HK-2 (cell line): ENCODE data around the gene CARS1.

Experiments
- DNase-seq: peaks from one replicate; pipeline ENCODE4 v3.0.0-alpha.2; 2018; ENCODE audit not compliant: unreplicated experiment

The CARS1 gene

DNA sequence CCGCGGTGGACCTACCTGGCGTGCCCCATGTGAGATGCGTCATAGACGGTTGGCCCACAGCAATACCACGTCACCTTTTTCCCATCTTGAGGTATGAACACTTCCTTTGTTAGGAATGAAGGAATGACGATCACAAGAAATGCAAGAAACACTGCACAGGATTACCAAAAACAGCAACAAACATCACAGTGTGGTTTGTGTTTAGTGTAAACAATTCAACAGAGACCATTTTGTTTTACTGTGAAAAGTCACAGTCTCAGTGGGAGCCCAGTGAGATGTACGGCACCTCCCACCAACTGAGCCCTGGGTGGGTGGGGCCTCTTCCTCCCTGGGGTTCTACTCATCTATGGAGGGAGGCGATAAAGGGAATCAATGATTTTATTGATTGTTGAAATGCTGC lies 16.3 kb downstream of the CARS1 start:
- DNase-seq: no peak

DNA sequence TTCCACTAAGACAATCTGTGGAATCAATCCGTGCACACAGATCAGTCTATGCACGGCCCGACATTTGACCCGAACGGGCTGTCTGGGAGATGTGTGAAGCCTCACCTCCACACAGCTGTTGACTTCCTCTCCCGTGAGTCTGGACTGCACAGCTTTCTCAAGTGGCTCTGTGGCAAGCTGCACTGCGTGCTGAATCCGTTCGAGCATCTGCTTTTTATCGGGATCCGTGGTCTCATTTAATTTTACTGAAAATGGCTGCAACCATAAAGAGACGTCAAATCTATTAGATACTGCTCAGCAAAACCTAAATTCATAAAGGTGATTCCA lies 19.3 kb downstream of the CARS1 start:
- no peak for DNase-seq

DNA sequence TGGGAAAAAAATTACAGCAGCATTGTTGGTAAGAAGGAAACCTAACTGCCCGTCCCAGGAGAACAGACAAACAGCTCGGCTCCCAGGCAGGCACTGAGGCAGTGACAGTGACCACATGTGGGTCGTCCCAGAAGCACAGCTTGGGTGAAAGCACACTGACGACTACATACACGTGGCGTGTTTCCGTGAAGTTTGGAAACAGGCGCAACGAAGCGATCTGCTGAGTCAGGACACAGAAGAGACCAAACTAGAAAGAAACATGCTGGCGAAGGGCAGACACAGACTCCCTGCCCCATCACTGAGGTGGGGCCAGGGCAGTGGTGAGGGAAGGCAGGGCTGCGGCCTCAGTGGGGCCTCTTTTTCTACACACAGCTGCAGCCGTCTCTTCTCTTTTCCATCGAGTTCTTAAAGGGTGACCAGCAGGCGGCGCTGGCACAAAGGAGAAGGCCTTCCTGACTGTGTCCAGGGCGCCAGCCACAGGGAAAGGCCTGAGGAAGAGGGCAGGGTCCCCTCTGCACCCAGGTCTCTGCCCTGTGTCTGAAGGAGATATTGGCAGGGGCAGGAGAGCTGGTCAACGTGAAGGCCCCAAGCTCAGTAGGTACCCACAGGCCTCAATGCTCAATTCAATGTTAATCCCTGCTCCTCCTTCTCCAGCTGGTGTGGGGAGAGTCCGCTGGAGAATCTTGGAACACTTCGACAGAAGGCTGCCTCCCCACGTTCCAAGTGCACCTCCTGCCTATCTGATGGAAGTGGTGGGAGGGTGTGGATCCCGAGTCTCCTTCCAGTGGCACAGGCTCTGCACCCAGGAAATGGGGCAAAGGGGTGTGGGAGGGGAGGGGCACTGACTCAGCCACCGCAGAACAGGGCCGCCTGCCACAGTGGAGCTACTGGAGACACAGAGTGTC lies 19.9 kb downstream of the CARS1 start:
- DNase-seq: peak; percentile 43

DNA sequence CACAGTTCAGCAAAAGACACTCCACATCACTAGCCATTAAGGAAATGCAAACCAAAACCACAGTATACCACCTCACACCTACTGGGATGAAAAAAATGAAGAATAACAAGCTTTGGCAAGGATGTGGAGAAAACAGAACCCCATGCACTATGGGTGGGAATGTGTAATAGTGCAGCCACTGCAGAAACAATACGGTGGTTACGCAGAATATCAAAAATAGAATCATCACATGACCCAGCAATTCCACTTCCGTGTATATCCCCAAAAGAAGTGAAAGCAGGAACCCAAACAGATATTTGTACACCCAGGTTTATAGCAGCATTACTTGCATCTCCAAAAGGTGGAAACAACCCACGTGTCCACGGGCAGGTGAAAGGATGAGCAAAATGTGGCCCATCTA lies 20.8 kb downstream of the CARS1 start:
- DNase-seq: no peak

DNA sequence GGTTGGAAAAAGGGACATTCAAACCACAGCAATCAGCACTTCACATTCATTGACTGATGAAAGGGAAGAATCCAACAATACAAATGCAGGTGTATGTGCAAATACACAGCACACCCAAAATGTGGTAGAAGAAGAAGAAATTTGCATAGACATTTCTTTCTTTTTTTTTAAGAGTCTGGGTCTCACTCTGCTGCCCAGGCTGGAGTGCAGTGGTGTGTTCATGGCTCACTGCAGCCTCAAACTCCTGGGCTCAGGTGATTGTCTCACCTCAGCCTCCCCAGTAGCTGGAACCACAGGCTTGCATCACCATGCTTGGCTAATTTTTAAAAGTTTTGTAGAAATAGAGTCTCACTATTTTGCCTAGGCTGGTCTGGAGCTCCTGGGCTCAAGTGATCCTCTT lies 21.9 kb downstream of the CARS1 start:
- no peak for DNase-seq

DNA sequence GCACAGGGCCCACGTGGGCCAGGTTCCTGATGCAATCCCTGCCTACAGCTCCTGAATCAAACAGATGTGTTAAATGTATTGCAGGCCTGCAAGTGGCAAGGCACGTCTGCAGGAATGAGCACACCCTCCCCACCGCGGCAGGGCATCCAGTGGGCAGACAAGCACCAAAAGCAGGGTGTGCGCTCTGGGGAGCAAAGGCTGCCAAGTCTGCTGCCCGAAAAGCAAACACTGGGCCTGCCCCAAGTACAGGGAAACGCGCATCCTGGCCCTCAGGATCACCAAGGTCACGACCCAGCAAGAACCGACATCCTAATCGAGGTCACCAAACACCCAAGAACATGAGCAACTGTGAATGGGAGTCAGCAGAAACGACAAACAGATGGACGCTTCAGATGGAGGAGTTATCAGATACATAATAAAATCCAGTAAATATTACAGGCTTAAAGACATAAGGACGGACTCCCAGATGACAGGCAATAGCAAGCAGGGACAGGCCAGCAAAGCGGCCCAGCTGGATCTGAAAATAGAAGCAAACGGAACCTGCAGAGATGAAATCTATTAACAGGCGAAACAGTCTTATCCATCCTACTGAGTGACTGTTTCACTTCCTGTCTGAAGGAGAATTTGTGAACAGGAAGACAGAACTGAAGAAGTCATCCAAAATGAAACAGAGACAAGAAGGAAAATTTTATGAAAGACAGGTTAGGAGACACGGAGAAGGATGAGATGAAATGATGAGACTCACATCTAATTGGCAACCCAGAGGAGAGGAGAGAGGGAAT lies 26.7 kb downstream of the CARS1 start:
- DNase-seq: no peak

DNA sequence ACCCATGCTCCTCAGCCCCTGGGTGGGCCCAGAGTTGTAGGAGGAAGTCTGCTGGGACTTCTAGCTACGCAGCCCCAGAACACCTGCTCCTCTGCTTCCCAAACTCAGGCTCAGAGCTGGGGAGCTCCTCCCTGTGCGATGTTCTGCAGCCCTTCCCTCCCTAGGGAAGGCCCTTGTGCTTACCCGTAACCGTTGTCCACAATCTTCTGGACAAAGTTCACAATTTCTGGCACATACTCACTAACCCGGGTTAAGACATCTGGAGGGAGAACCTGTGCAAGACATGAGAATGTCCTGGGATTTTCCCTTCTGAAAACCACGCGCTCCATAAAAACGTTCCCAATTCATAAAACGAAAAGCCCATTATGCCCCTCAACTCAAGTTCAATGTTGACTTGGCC lies 28.4 kb downstream of the CARS1 start:
- no peak for DNase-seq

DNA sequence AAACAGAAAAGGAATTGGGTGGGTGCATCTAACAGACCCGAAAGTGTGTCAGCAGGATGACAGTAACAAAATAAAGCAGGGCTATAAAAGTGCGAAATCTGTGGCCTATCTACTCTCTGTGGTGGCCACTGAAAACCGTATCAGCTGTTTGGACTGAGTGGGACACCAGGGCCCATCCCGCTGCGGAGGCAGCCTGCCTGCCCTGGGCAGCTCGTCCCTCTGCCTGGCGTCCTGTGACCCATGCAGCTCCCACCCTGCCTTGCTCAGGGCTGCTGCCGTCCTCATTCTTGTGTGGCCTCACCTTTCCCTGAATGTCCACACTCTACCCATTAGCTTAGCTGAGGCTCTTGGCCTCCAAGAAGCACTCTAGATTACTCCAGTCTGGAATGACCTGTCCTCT lies 30.4 kb downstream of the CARS1 start:
- DNase-seq: no peak

DNA sequence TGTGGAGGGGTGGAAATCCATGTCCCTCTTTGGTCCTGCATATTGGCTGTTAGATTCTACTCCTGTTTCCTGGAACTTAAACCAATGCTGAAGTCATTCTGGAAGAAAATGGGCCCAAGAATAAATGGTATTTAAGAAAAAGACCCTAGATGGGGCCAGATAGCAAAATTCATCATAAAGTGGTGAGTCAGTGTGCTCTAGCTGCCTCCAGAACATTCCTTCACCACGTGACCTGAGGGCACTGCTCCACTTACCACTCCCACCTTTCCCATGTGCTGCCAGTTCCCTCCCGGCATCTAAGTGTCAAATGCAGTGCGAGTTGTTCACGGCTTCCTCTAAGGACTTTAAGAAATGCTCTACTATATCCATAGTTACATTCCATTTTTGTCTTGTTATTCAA lies 34.2 kb downstream of the CARS1 start:
- no peak for DNase-seq

DNA sequence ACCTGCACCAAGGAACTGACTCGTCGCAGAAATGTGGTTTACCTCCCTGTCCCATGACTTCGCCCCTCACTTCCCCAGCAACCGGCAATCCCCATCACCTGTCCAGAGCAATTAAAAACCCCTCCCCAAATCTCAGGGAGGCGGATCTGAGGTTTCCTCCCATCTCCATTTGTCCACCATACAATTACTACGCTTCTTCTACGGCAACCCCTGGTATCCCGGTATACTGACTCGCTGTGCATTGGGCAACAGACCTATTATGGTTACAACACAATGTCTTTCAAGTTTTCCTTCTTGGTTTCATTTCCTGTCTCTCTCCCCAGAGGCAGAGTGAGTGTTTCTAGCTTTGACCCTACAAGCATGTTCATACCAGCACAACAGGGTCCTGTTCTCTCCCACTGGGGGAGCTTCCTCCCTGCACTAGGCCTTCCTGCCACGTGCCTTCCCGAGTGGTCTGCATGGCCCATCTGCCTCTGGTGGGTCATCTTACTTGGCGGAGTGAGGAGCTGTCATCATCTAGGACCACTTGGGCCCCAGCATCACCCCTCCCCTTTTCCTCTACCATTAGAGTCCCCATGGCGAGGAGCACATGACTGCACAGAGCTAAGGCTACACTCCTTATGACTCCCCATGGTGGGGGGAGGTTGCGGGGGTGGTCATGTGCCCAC lies 34.8 kb downstream of the CARS1 start:
- DNase-seq: peak; percentile 26

DNA sequence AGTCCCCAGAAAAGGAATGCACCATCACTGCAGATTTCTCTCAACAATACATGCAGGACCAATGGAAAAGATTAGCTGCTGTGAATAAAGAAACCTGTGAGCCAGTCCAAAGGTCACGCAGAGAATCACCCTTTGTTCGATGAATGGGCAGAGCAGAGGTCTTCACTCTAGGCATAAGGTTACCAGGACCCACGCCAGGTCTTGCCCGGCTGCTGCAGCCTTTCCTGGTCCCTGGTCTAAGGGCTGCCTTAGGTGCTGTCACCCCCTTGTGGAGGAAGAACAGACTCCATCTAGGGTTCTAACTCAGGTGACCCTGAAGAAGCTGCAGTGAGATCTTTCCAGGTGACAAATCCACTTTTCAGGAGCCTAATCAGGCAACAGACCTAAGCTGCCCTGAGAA lies 36.1 kb downstream of the CARS1 start:
- no peak for DNase-seq

DNA sequence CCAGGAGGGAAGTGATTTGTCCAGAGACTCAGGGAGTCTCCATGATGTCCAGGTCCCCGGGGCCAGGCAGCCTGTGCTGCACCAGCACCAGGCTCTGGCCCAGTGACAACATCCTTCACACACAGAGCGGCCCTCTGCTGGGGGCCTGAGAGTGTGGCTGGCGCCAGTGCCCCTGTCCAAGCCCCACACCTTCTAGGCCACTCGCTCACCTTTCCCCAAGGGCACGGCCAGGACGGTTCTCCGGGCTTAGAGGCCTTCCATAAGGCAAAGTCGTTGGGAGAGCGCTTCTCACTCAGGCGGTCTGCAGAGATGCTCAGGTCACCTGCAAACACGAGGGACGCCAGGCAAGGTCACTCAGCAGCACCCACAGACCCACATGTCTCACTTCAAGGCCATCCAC lies 37.2 kb downstream of the CARS1 start:
- DNase-seq: no peak

DNA sequence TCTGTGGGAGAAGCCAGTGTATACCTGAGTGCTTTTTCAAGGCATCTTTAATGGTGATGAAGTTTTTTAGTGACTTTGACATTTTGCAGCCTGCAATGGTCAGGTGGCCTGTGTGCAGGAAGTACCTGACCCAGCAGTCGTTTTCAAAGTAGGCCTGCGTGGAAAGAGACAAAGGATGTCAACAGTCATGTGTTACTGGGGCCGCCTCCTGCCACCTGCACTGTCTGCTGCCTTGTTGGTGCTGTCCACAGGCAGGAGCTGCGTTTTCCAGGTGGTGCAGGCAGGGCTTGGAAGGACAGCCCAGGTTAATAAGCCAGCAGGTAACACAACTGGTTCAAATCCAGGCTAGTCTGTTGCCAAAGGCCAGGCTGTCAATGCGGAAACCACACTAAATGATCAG lies 38.6 kb downstream of the CARS1 start:
- no peak for DNase-seq

DNA sequence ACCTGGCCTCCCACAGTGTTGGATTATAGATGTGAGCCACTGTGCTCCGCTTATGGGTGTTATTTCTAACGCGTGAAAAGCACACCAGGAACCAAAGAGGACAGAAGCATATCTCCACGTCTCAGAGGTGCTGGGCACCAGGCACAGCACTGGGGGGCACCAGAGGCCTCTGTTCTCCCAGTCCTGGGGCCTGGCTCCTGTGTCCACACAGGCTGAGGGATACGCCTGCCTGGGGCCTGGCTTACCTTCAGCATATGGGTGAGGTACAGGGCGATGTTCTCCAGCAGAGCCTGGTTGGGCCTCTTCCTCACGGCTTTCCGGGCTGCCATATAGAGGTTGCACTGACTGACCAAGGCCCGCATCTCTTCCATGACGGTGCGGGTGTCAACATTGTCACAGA lies 40.4 kb downstream of the CARS1 start:
- no peak for DNase-seq

DNA sequence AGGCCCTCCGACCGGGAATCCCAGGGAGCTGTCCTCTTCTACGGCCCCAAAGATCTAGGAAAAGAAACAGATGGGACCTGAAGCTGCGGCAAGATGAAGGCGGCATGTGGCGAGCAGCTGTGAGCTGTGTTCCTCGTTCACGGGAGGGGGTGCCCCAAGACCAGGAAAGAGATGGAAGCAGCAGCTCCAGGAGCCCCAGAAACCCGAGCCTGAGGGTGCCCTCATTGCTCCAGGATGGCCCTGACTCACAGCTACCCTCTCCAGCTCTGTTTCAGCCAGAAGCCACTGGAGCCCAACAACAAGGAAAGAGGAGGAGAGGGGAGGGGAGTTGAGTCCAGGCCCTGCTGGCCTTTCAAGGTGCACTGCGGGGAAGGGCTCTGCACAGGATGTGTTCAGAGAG lies 41.4 kb downstream of the CARS1 start:
- no peak for DNase-seq

DNA sequence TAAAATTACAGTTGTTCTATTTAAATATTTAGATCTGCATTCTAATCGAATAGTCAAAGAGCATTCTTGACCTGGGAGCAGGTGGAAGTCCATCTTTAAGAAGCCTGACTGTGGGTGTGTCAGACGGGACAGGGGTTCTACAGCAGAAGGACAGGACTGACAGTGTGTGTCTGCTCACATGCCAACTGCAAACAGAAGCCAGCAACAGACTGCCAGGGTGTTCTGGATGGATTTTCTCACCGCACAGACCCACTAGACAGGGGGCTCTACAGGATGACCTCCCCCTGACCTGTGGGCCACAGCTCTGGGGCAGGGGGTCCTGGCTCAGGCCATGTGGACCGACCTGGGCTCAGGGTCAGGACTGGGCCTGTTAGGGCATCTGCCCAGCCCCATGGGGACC lies 42.3 kb downstream of the CARS1 start:
- DNase-seq: no peak

DNA sequence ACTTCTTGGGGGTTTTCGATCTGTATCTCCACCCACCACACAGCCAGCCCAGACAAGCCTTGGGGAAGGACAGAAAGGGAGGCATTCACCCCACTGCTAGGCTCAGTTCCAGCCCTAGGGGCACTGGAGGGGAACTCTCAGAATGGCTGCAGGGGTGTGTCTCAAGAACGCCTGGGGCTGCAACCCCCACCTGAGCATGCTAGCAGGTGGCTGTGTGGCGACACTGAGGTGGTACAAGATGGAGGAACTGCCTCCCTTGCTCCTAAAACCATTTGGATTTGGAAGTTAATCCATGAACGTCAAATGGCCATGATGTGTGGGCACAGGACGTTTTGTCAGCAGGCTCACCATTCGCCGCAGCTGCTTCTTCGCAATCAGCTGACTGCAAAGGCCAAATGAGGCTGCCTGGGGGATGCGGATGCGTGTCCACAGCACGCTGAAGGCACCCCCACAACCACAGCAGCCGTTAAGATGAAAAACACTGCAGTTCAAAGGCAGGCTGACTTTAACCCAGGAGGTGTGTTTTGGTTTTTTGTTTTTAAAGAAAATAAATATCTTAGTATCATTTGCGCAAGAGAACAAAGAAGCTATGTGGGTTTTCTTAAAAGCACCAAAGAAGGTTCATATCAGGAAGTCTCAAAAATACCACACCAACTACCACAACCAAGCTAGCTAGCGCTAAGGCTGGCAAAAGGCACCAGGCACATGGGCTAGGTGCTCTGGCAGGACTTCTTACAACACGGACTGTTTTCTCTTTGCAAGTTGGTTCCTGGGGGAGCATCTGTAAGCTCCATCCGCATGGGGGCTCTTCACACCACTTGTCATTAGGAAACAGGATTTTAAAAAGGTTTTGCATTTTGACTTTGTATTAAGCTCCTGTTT lies 42.9 kb downstream of the CARS1 start:
- no peak for DNase-seq

DNA sequence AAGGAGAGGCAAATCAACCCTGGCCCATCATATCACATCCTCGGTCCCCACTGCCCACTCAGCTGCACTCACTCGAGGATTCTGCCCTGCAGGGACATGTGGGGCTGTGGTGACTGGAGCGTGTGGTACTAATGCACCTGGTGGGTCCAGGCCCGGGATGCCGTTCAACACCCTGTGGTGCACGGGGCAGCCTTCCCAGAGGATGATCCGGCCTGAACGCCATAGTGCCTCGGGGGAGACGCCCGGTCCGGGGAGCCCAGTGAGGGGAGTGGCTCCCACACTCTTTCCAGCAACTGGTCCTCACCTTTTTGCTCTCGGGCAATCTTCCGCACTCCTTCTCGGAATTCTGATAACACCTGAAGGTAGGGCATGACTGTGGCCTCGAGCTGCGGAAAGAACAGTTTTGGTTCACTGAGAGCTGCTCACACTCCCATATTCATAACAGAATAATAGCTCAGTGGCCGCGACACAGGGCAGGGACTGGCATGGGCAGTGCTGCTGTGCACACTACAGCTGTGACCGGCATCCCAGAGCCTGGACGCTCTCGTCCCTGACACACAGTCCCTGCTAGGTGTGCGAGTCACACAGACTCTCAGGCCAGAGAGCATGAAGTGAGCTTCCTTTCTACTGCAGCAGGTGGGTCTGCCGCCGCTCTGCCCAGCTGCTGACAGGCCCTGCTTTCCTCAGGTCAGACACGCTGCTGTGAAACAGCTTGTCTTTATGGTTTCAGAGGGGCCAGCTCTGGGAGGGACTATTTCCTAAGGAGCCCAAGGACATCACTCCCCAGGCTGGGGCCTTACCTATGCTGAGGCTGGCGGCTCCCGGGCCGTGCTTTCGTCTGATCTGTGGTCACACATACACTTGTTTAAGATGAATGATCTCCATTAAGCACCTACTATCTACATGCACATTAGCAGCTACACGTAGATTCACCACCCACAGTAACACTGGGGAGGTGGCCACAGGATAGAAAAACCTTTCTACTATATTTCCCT lies 45.0 kb downstream of the CARS1 start:
- no peak for DNase-seq

DNA sequence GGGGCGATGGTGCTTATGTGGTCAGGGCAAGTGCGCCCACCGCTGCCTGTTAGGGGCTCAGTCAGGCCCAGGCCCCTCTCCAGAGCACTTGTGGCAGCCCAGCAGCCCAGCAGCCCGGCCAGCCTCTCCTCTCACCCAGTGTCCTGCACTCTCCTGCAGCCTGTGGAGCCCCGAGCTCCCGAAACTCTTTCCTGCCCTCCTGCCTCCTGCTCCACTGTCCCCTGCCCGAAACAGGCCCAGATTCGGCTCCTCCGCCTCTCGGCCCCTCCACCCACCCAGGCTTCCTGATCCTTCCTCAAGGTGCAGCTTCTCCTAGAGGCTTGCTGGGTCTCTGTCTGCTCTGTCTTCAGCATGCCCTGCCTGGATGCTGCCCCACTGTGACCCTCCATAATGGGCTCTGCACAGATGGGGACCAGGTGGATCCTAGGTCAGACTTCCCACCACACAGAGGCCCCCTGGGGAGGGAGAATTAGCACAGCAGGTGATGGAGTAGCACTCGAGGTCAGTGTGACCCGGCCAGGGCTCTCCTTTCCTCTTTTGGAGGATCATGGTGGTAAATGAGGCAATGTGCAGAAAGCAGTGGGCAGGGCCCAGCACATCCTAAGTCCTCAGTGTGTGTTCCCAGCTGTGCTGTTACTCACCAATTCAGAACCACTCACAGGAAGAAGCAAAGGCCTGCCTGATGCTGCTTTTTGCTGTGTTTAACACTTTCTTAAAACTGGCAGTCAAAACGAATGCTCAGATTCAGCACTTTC lies 46.5 kb downstream of the CARS1 start:
- no peak for DNase-seq

DNA sequence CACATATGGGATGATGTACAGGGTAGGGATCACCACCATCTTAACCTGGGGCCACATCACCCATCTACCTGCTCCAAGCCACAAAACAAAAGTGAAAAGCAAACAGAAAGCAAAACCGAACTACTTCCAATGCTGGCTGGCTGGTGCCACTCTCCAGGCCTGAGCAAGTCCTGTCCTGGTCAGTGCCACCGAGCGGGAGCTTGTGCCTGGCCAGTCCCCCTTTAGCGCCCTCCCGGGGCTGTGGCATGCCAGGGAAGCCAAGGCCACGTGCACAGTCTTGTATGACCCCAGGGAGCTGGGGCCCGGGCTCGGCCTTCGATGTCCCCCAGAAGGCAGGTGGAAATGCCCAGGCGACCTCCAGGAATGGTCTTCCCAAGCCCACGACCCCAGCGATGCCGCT lies 47.2 kb downstream of the CARS1 start:
- no peak for DNase-seq
